K562 (cell line): ENCODE results near the gene DPP10. TPM values are rescaled to one million over a fixed set of nuclear protein-coding genes. Genes with fewer than 3 reads are reported as not detected.

Experiments
- ATAC-seq: fragments of 200-7000 bp; cut with Tn5 transposase; 3 replicates; pipeline ENCODE4 v1.9.1; 2020; ENCODE audit warnings: moderate library complexity
- BruUV-seq: library from RNA; stranded (reverse); fragments of 400-500 nt; replicated peaks from 2 replicates; lab custom pipeline; 2021; lab: Mats Ljungman, UMichigan
- CTCF ChIA-PET: fragments of 300-600 bp; formaldehyde crosslinking; extraction: SDS; loops from one replicate; lab custom pipeline; 2021; ENCODE audit warnings: low intra/inter-chr PET ratio; lab: Yijun Ruan, JAX
- POLR2A ChIA-PET: fragments of 300-600, 350-650 bp; sonication (Branson Sonifier 250); formaldehyde crosslinking; extraction: SDS; loops from one replicate; lab custom pipeline; 2021; ENCODE audit warnings: antibody characterized with exemption, inconsistent platforms; lab: Yijun Ruan, JAX
- DNase-seq, 4 experiments: peaks; one replicate each; pipeline versions ENCODE4 v3.0.0 to v3.0.0-alpha.2; 2011 to 2018; ENCODE audit warnings: low spot score in 3 of 4, mixed read lengths in 3 of 4; ENCODE audit errors: extremely low read depth in 1 of 4
- FAIRE-seq: peaks from 2 replicates; lab custom pipeline; 2011; peaks lifted over from hg19 to GRCh38; lab: Jason Lieb, UNC
- H2AFZ ChIP-seq: 2 replicates; pipeline ENCODE4 v1.6.0; 2011; ENCODE audit warnings: low read depth, low read length, control low read depth, inconsistent platforms
- H3K27ac ChIP-seq: fragments of 200-600 bp; 3 replicates; pipeline ENCODE4 v1.8.0; 2011; ENCODE audit warnings: low read depth, mild to moderate bottlenecking, control low read depth, inconsistent platforms, low read length, moderate library complexity, mixed read lengths; ENCODE audit errors: extremely low read depth
- H3K27me3 ChIP-seq, 2 experiments: fragments of 300-600 bp in 1 of 2; 2 replicates in 1 of 2; 3 replicates in 1 of 2; pipeline versions ENCODE4 v1.6.0 to v1.8.0; 2011; ENCODE audit warnings: inconsistent platforms in 2 of 2, low read length in 2 of 2, mild to moderate bottlenecking in 1 of 2, mixed read lengths in 1 of 2, moderate library complexity in 1 of 2; ENCODE audit not compliant: control insufficient read depth in 2 of 2, insufficient read depth in 2 of 2
- H3K36me3 ChIP-seq: fragments of 300-600 bp; 3 replicates; pipeline ENCODE4 v1.8.0; 2011; ENCODE audit warnings: mild to moderate bottlenecking, low read length, inconsistent platforms; ENCODE audit not compliant: control insufficient read depth, insufficient read depth
- H3K4me1 ChIP-seq, 2 experiments: fragments of 200-600 bp in 1 of 2; replicated peaks in 1 of 2; 2 replicates in 1 of 2; 3 replicates in 1 of 2; pipeline versions ENCODE4 v1.5.1 to v1.8.0; 2011; ENCODE audit warnings: inconsistent platforms in 2 of 2, low read length in 2 of 2, mild to moderate bottlenecking in 1 of 2, mixed read lengths in 1 of 2, moderate library complexity in 1 of 2; ENCODE audit not compliant: control insufficient read depth in 2 of 2, insufficient read depth in 2 of 2
- H3K4me2 ChIP-seq: 2 replicates; pipeline ENCODE4 v1.6.1; 2011; ENCODE audit warnings: low read length, control low read depth, inconsistent platforms, mixed read lengths; ENCODE audit not compliant: insufficient read depth
- H3K4me3 ChIP-seq: fragments of 200-600 bp; sonication (generic), shearing (Covaris generic); 2 replicates; pipeline ENCODE4 v1.5.1; 2016; ENCODE audit warnings: control low read depth, inconsistent platforms
- H3K79me2 ChIP-seq: fragments of 200-600 bp; 3 replicates; pipeline ENCODE4 v1.8.0; 2011; ENCODE audit warnings: low read length, inconsistent platforms; ENCODE audit not compliant: control insufficient read depth, insufficient read depth
- H3K9ac ChIP-seq, 2 experiments: 2 replicates each; pipeline versions ENCODE4 v1.6.0 to v1.6.1; 2011; ENCODE audit warnings: low read depth in 2 of 2, low read length in 2 of 2, control low read depth in 1 of 2, inconsistent platforms in 1 of 2, mild to moderate bottlenecking in 1 of 2, mixed read lengths in 1 of 2; ENCODE audit not compliant: insufficient read depth in 1 of 2
- H3K9me1 ChIP-seq: one replicate; pipeline ENCODE4 v1.6.0; 2011; ENCODE audit warnings: inconsistent platforms, mild to moderate bottlenecking, low read length, moderate library complexity; ENCODE audit not compliant: control insufficient read depth, insufficient read depth
- H3K9me3 ChIP-seq: replicated peaks from 2 replicates; pipeline ENCODE4 v1.5.1; 2011; ENCODE audit warnings: low read depth, low read length, inconsistent platforms; ENCODE audit not compliant: control insufficient read depth, insufficient read depth
- H4K20me1 ChIP-seq: replicated peaks from 2 replicates; pipeline ENCODE4 v1.6.1; 2011; ENCODE audit warnings: low read length, inconsistent platforms, mixed read lengths; ENCODE audit not compliant: control insufficient read depth, insufficient read depth
- ESRRB ChIP-seq: fragments of 250-450 bp; sonication (Bioruptor Pico); IDR thresholded peaks from 2 replicates; pipeline ENCODE4 v1.5.0; 2020; ENCODE audit warnings: mild to moderate bottlenecking, moderate library complexity, borderline replicate concordance
- ETV6 ChIP-seq, 3 experiments: fragments of 150-350 bp in 1 of 3; sonication (generic) in 1 of 3; formaldehyde crosslinking in 1 of 3; IDR thresholded peaks; 2 replicates each; pipeline versions ENCODE4 v1.6.1 to v1.8.0; 2014 to 2022; ENCODE audit warnings: borderline replicate concordance in 2 of 3, low read depth in 2 of 3, antibody characterized with exemption in 1 of 3, low read length in 1 of 3, mild to moderate bottlenecking in 1 of 3, missing genetic modification reagents in 1 of 3
- GTF3C2 ChIP-seq: IDR thresholded peaks from 3 replicates; pipeline ENCODE4 v1.6.1; 2011; ENCODE audit warnings: borderline replicate concordance, mild to moderate bottlenecking, moderate library complexity; ENCODE audit not compliant: insufficient read length; ENCODE audit errors: extremely low read depth
- HDAC6 ChIP-seq: IDR thresholded peaks from 2 replicates; pipeline ENCODE4 v1.6.1; 2012; ENCODE audit warnings: low read depth, mild to moderate bottlenecking, control low read depth, inconsistent platforms, low read length, moderate library complexity
- KDM5B ChIP-seq: fragments of 200-600 bp; sonication (generic); IDR thresholded peaks from 2 replicates; pipeline ENCODE4 v1.6.1; 2012; ENCODE audit warnings: low read depth, mild to moderate bottlenecking, moderate library complexity, low read length, control low read depth, inconsistent platforms; ENCODE audit not compliant: insufficient replicate concordance
- OTX1 ChIP-seq: fragments of 450-650 bp; formaldehyde crosslinking; IDR thresholded peaks from 2 replicates; pipeline ENCODE4 v1.4.0; 2022; ENCODE audit warnings: mild to moderate bottlenecking
- PURB ChIP-seq: sonication (generic); formaldehyde crosslinking; IDR thresholded peaks from 2 replicates; pipeline ENCODE4 v1.9.0; 2021; ENCODE audit warnings: low read depth, mild to moderate bottlenecking, missing genetic modification reagents
- SNRNP70 ChIP-seq: fragments of 200-400 bp; formaldehyde crosslinking; optimal IDR thresholded peaks from 2 replicates; pipeline ENCODE3; 2017; ENCODE audit warnings: low read depth, low read length
- ZBTB17 ChIP-seq: fragments of 450-650 bp; formaldehyde crosslinking; IDR thresholded peaks from 2 replicates; pipeline ENCODE4 v1.4.0; 2020; ENCODE audit warnings: mild to moderate bottlenecking
- ZNF134 ChIP-seq: fragments of 250-450 bp; sonication (Bioruptor Pico); conservative IDR thresholded peaks from 2 replicates; pipeline ENCODE4 v1.4.0; 2020
- ZNF165 ChIP-seq: fragments of 250-450 bp; sonication (Bioruptor Pico); IDR thresholded peaks from 2 replicates; pipeline ENCODE4 v1.4.0; 2020; ENCODE audit warnings: borderline replicate concordance
- ZNF197 ChIP-seq: fragments of 200-800 bp; sonication (Bioruptor generic); IDR thresholded peaks from 2 replicates; pipeline ENCODE4 v1.6.1; 2016; ENCODE audit warnings: low read depth, missing genetic modification characterization, missing compliant biosample characterization
- ZNF280B ChIP-seq: fragments of 250-450 bp; sonication (Bioruptor Pico); IDR thresholded peaks from 2 replicates; pipeline ENCODE4 v1.5.1; 2021; ENCODE audit warnings: mild to moderate bottlenecking
- ZNF316 ChIP-seq: fragments of 450-650 bp; IDR thresholded peaks from 2 replicates; pipeline ENCODE4 v1.6.1; 2016
- ZNF511 ChIP-seq: sonication (generic); formaldehyde crosslinking; IDR thresholded peaks from 2 replicates; pipeline ENCODE4 v1.8.0; 2022; ENCODE audit warnings: mild to moderate bottlenecking, missing genetic modification reagents
- ZZZ3 ChIP-seq: fragments of 450-650 bp; IDR thresholded peaks from 2 replicates; pipeline ENCODE4 v1.6.1; 2016; ENCODE audit warnings: antibody characterized with exemption, mild to moderate bottlenecking, moderate library complexity
- WGBS: fragments of 100-300 bp; shearing (Covaris generic); methylation state at CpG from one replicate; pipeline ENCODE4 v1.1.6; 2016; ENCODE audit warnings: low coverage, mixed read lengths; ENCODE audit not compliant: insufficient coverage; ENCODE audit errors: missing lambda C conversion rate; 5-methylcytosine and 5-hydroxymethylcytosine counted together
- in situ Hi-C: fragments of 300-500 bp; cut with MboI; formaldehyde crosslinking; loops from 4 replicates; pipeline ENCODE4 v1.15.0; 2018; ENCODE audit warnings: inconsistent platforms, mixed read lengths
- intact Hi-C: fragments of 100-400 bp; cut with micrococcal nuclease; formaldehyde crosslinking; loops from 2 replicates; pipeline ENCODE4 v1.14.2; 2022
- polyA plus RNA-seq, 8 experiments: library from polyadenylated mRNA; depleted of rRNA in 4 of 8; stranded (reverse) in 5 of 8; unstranded in 3 of 8; fragments of >200 nt; fragmentation: Nextera tagmentation in 2 of 8; fragmentation: Illumina TruSeq in 1 of 8; extraction: Ambion mirVana in 2 of 8; extraction: Trizol in 1 of 8; gene quantifications; 2 replicates each; pipeline versions ENCODE4 v1.2.1 to v1.2.3, GENCODE V29; 2011 to 2014; ENCODE audit warnings: inconsistent platforms in 1 of 8, missing spikeins in 1 of 8
- total RNA-seq, 7 experiments: library from RNA; depleted of rRNA in 6 of 7; stranded (reverse); fragments of >200 nt in 6 of 7; fragmentation: Illumina TruSeq in 2 of 7; extraction: Trizol in 2 of 7; gene quantifications; 2 replicates each; pipeline versions ENCODE4 v1.2.1 to v1.2.3, GENCODE V29; 2011 to 2021; ENCODE audit warnings: low replicate concordance in 1 of 7

Gene DPP10
- total and polyA plus RNA-seq, 9 of the 15 experiments (the other 6 are each of a cell fraction or from before 2014, with no cell fraction given), result not detected

GRCh38 chr2:115580784-115581183 lies 1138.3 kb downstream of the DPP10 start:
- intact Hi-C loops, result no loop called here
- no peak for ATAC-seq
- H3K9me1 ChIP-seq, result no peaks in the 10 kb centered on the region
- CTCF ChIA-PET, result no interaction called here
- in situ Hi-C loops, result no loop called here
- H2AFZ ChIP-seq, result no peak overlapping the region
- no peaks in the 10 kb centered on the region for H4K20me1 ChIP-seq
- 0% methylated on average over 5 of the region's 5 CpGs for WGBS
- POLR2A ChIA-PET, result no interaction called here
- BruUV-seq, result no TSS peak
- H3K4me3 ChIP-seq, result no peak overlapping the region
- H3K79me2 ChIP-seq, result no peaks in the 10 kb centered on the region
- H3K36me3 ChIP-seq, result no peaks in the 10 kb centered on the region
- no peaks in the 10 kb centered on the region for H3K4me1 ChIP-seq
- H3K9me3 ChIP-seq, result no peaks in the 10 kb centered on the region
- H3K4me2 ChIP-seq, result no peak overlapping the region
- H3K9ac ChIP-seq, result no peak overlapping the region
- no peak overlapping the region for H3K27ac ChIP-seq
- DNase-seq, result no peak
- TF ChIP-seq ZBTB17 (CRISPR knock-in tag) (no peak), ZNF316 (no peak), ZNF165 (no peak), ZZZ3 (no peak), HDAC6 (no peak), GTF3C2 (no peak), SNRNP70 (no peak), KDM5B (no peak), PURB (CRISPR knock-in tag) (no peak), OTX1 (CRISPR knock-in tag) (no peak), ZNF197 (CRISPR knock-in tag) (no peak), ZNF280B (CRISPR knock-in tag) (no peak), ZNF134 (CRISPR knock-in tag) (no peak), ESRRB (CRISPR knock-in tag) (no peak), ZNF511 (CRISPR knock-in tag) (no peak), ETV6 (IDR thresholded peaks at IDR 0.05; ENCODE audit: borderline replicate concordance in 1 of 2, low read depth in 2 of 2, low read length in 1 of 2) (no peak), ETV6 (CRISPR knock-in tag; IDR thresholded peaks at IDR 0.05; ENCODE audit: borderline replicate concordance) (no peak)
- no peak for FAIRE-seq
- no peaks in the 10 kb centered on the region for H3K27me3 ChIP-seq
